ENCODE results near the gene PCBP3.

Gene PCBP3

GRCh38 chr21:45920824-45921600 is 277.5 kb downstream of the PCBP3 start:
- DNase-seq (ENCODE audit: low read depth) = no peak
- H3K4me3 ChIP-seq (ENCODE audit: control insufficient read depth, low read depth, low read length) = no peak overlapping the region
- no peak for TF ChIP-seq CTCF (conservative IDR thresholded peaks at IDR 0.05; ENCODE audit: control insufficient read depth, insufficient read depth, low read depth, low read length)

- TF ChIP-seq CTCF (conservative IDR thresholded peaks at IDR 0.05; ENCODE audit: control insufficient read depth, insufficient read depth, low read depth, low read length) = no peak
- no peak overlapping the region for H3K4me3 ChIP-seq (ENCODE audit: control insufficient read depth, low read depth, low read length)
- no peak for DNase-seq (ENCODE audit: low read depth)
Observed at GRCh38 chr21:45921917-45922316, 278.4 kb downstream of the PCBP3 start.

- no peak for TF ChIP-seq CTCF (conservative IDR thresholded peaks at IDR 0.05; ENCODE audit: control insufficient read depth, insufficient read depth, low read depth, low read length)
- H3K4me3 ChIP-seq (ENCODE audit: control insufficient read depth, low read depth, low read length) = no peak overlapping the region
- DNase-seq (ENCODE audit: low read depth) = no peak
Observed at GRCh38 chr21:45922648-45923047, 279.1 kb downstream of the PCBP3 start.

- TF ChIP-seq CTCF (conservative IDR thresholded peaks at IDR 0.05; ENCODE audit: control insufficient read depth, insufficient read depth, low read depth, low read length) = peak; percentile 70
- DNase-seq (ENCODE audit: low read depth) = peak; percentile 58
- no peak overlapping the region for H3K4me3 ChIP-seq (ENCODE audit: control insufficient read depth, low read depth, low read length)
Observed at GRCh38 chr21:45923146-45923545, 279.6 kb downstream of the PCBP3 start.

- peak; percentile 22 for TF ChIP-seq CTCF (conservative IDR thresholded peaks at IDR 0.05; ENCODE audit: control insufficient read depth, insufficient read depth, low read depth, low read length)
- H3K4me3 ChIP-seq (ENCODE audit: control insufficient read depth, low read depth, low read length) = no peak overlapping the region
- DNase-seq (ENCODE audit: low read depth) = peak; percentile 29
Observed at GRCh38 chr21:45926281-45926680, 282.8 kb downstream of the PCBP3 start.

GRCh38 chr21:45927032-45927431 is 283.5 kb downstream of the PCBP3 start:
- no peak for DNase-seq (ENCODE audit: low read depth)
- H3K4me3 ChIP-seq (ENCODE audit: control insufficient read depth, low read depth, low read length) = no peak overlapping the region
- no peak for TF ChIP-seq CTCF (conservative IDR thresholded peaks at IDR 0.05; ENCODE audit: control insufficient read depth, insufficient read depth, low read depth, low read length)
